HG03045 (cell line): Measurements from ENCODE around the gene MYO15A.

Experiments used
- ATAC-seq: cut with Tn5 transposase; IDR thresholded peaks from one replicate; pipeline ENCODE4 v1.9.1; 2021; ENCODE audit warnings: mild to moderate bottlenecking, moderate library complexity; ENCODE audit not compliant: unreplicated experiment

Gene MYO15A

DNA sequence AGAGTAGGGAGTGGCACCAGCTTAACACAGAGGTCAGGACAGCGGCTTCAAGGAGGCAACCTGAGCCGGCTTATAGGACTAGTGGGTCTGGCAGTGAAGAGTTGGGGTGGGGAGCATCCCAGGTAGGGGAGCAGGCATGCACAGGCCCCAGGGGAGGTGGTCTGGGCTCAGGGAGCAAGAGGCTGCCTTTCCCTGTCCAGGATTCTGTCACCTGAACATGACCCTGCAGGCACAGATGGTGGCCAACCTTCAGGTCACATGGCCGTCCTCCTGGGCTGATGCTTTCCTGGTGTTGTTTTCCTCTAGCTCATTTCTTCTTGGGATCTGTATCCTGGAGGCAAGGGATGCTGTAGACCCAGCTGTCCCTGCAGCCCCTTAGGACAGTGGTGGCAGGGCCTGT is 3.5 kb upstream of the MYO15A start:
- ATAC-seq, result no peak

DNA sequence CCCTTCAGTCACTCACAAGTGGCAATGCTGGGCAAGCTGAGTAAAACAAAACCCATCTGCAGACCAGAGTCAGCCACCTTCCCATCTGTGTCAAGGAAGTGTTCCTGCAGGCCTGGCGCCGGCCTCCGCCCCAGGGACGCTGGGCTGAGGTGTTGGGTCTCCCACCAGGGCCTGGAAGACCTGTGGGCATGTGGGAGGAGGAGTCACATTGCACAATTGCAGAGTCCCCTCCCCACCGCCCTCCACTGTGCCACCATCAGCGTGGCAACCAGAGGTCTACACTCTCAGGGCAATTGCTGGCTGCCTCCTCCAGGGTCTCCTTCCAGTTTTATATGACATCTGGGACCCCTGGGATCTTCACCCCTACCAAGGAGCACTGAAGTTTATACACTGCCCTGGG is 3.0 kb upstream of the MYO15A start:
- ATAC-seq, result no peak

DNA sequence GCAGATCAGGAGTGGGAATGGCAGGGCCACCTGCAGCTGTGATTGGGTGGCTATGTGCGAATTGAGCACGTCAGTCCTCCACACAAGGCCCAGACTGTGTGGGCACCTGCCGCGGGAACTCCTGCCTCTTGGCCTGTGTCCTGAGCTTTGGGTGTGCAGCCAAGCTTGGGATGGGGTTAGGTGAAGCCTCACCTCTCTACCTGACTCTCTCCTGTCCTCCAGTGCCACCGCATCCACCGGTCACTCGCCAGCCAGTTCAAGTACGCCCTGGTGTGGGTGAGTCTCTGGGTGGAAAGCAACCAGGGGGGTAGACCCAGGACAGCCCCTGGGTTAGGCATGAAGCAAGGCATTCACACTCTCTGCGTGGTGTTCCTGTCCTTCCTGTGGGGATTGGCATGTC is 2.3 kb upstream of the MYO15A start:
- no peak for ATAC-seq

DNA sequence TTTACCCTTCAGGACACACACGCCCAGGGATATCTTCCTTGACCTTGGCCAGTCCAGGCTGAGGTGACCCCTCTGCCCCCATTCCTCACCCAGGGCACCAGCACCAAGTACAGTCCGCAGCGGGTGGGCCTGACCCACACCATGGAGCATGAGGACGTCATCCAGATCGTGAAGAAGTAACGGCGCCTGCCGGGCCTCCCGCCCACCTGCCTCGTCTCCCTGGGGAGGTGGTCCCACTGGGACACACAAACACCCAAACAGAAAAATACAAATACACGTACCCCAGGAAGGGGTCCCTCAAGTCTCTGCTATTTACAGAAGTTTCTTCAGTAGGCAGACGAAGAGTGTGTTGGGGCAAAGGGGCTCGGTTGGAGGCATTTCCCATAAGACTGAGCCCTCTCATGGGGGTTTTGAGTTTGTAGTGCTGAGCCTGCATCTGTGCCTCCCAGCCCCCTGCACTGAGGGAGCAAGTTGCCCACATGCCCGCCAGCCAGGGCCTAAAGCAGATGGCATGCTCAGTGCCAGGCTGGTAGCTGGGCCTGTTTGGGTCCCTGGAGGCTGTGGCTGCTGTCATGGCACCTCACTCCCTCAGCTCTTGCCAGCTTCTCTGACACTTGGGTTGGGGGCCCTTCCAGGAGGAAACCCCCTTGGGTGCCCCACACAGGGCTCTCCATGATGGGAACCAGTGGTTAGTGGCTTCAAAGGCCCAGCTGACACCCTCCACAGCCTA is 1.3 kb upstream of the MYO15A start:
- ATAC-seq, result no peak

DNA sequence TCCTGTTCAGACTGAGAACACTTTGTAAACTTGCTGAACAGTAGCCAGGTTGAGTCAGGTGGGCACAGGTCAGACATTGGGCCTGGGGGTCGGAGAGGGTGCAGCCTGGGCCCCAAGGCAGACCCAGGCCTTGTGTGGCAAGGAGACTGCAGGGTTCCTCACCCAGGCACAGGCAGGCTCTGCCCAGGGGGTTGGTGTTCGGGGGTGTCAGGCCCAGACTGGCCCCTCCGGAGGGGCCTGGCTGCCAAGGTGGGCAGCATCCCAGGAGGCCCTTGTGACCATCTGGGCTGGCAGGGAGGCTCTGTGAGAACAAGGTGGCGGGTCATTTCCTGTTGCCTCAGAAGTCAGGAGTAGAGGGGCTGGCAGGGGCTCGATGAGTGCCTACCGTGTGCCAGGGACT is 585 bp upstream of the MYO15A start:
- ATAC-seq, result no peak

DNA sequence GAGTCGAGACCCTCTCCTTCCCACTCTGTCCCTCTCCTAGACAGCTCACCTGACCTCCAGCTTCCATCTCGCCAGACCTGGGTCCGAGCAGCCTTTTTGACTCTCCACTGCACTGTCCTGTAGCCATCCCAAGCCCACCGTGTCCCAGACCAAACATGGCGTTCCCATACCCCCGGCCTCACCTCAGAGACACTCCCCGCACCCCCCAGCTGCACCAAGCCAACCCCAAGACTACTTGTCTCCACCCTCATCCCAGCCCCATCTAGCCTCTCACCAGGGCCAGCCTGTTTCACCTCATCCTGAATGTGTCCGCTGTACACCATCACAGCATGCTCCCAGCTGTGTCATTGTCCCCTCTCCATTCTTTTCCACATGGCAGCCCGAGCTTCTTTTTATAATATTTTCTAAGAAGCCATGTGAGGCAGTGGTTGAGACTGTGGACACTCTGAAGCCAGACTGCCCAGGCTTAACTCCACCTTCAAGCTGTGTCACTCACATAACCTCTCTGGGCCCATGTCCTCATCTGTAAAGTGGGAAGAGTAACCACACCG is 1.5 kb downstream of the MYO15A start:
- ATAC-seq, result no peak

DNA sequence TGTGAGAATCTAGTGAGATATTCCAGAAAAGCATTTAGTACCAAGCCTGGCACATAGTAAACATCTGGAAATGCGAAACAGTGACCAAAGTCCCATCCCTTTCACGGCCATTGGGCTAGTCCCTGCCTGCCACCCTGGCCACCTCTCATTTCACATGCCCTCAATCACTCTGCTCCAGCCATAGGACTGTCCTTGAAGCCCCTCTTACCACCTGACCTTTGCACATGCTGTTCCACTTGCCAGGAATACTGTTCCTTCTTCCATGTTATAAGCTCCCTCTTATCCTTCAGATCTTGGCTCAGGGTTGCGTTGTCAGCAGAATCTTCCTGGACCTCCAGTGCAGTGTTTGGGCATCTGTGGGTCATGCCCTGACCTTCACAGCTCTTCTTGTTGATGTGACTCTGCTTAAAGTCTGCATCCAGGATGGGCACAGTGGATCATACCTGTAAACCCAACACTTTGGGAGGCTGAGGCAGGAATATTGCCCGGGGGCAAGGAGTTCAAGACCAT is 2.1 kb downstream of the MYO15A start:
- ATAC-seq, result no peak

DNA sequence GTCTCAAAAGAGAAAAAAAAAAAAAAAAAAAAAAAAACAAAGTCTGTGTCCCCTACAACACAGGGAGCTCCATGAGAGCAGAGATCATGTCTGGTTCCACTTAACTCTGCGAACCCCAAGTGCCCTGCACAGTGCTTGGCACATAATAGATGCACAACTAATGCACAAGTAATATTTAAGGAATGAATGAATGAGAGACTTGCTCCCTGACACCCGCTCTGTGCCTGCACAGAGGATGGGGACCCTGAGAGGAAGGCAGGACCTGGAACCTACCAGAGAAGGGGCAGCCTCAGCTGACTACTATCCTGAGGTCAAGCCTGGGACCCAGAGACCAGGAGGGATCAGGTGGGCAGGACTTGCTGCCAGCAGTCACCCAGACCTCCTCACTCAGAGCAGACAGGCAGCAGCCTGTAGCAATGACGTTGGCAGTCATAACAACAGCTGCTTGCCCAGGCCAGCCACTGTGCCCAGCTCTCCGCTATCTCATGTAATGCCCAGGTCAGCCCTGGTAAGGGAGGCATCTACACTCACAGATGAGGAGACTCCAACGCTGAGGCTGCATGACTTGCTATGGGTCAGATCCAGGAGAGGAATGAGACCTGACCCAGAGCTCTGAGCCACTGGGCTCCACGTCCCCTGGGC is 2.9 kb downstream of the MYO15A start:
- no peak for ATAC-seq

DNA sequence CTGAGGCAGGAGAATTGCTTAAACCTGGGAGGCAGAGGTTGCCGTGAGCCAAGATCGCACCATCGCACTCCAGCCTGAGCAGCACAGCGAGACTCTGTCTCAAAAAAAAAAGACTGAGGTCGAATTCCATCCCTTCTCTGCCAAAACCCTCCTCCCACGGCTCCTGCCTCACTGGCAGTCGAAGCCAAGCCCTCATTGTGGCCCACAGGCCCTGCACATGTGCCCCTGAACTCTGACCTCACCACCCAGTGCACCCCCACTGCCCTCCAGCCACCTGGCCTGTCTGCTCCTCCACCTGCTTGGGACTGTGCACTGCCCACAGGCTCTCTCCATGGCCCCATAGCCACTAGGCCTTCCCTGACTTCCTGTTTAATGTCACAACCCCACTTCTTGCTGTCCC is 7.0 kb downstream of the MYO15A start:
- ATAC-seq, result no peak

DNA sequence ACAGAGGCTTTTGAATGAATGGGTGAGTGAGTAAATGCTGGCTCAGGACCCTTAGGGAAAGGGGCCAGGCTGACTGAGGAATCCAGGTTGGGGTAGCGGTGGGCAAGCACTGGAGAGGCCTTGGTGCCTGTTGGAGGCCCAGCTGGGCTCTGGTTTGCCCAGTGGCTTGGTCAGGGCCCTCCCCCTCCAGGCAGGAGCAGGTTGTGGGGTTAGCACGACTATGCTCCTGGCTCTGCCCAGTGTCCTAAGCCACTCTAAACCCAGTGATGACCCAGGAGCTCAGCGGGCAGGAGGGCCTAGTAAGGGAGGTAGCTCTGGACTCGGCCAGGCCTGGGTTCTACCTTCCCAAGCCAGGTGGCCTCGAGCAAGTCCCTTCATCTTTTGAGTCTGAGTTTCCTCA is 7.5 kb downstream of the MYO15A start:
- no peak for ATAC-seq

DNA sequence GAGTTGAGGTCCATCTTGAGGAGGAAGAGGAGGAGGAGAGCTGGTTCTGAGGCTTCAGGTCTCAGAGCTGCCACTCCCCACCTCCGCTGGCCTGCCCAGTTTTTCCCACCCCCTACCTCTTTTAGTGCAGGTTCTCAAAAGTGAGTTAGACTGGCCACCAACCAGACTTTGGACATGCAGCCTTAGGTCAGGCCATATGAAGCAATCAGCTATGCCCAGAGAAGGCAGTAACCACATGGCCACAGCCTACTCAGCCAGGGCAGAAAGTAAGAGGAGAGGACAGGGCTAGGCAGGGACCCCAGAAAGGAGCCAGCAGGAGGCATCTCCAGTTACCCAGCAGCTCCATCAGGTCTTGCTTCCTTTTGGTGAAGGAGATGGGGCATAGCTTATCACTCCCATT is 9.0 kb downstream of the MYO15A start:
- ATAC-seq, result no peak

DNA sequence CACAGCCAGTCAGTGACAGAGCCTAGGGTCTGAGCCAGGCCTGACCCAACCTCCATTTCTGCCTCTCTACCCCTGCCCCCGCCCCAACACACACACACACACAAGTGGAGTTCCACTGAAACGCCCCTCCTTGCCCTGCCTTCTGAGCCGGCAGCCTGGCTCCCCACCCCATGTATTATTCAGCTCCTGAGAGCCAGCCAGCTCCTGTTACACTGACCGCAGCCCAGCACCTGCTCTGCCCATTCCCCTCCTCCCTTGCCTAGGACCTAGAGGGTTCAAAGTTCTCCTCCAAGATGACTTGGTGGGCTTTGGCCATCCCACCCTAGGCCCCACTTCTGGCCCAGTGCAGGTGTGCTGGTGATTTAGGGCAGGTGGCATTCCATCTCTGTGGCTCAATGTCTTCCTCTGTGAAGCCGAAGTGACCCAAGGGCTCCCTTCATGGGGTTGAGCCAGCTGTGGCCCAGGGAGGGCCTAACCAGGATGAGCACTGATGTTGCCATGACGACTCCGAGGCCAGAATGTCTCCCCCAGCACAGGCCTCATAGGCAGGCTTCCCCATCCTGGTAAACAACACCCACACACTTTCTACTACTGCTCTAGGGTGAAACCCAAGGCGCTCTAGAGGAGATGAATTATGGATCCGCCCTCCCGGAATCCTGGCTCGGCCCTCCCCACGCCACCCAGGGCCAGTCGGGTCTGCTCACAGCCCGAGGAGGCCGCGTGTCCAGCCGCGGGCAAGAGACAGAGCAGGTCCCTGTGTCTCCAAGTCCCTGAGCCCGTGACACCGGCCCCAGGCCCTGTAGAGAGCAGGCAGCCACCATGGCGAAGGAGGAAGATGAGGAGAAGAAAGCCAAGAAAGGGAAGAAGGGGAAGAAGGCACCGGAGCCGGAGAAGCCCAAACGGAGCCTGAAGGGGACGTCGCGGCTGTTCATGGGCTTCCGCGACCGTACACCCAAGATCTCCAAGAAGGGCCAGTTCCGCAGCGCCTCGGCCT is 9.7 kb downstream of the MYO15A start:
- no peak for ATAC-seq

DNA sequence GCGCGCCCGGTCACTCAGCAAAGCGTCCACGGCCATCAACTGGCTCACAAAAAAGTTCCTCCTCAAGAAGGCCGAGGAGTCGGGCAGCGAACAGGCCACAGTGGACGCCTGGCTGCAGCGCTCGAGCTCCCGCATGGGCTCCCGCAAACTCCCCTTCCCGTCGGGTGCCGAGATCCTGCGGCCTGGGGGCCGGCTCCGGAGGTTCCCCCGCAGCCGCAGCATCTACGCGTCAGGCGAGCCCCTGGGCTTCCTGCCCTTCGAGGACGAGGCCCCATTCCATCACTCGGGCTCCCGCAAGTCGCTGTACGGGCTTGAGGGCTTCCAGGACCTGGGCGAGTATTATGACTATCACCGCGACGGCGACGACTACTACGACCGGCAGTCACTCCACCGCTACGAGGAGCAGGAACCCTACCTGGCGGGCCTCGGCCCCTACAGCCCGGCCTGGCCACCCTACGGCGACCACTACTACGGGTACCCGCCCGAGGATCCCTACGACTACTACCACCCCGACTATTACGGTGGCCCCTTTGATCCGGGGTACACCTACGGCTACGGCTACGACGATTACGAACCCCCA is 10.7 kb downstream of the MYO15A start:
- no peak for ATAC-seq

DNA sequence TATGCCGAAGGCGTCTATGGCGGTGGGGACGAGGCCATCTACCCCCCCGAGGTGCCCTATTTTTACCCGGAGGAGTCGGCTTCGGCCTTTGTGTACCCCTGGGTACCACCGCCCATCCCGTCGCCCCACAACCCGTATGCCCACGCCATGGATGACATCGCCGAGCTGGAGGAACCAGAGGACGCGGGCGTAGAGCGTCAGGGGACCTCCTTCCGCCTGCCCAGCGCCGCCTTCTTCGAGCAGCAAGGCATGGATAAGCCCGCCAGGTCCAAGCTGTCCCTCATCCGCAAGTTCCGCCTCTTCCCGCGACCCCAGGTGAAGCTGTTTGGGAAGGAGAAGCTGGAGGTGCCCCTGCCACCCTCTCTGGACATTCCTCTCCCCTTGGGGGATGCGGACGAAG is 11.4 kb downstream of the MYO15A start:
- no peak for ATAC-seq

DNA sequence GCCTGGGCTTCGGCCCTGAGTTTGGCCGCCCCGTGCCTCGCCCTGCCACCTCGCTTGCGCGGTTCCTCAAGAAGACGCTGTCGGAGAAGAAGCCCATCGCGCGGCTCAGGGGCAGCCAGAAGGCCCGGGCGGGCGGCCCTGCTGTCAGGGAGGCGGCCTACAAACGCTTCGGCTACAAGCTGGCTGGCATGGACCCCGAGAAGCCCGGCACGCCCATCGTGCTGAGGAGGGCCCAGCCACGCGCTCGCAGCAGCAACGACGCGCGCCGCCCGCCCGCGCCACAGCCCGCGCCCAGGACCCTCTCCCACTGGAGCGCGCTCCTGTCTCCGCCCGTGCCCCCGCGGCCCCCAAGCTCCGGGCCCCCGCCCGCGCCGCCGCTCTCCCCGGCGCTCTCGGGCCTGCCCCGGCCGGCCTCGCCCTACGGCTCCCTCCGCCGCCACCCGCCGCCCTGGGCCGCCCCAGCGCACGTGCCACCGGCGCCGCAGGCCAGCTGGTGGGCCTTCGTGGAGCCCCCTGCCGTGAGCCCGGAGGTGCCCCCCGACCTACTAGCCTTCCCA is 12.0 kb downstream of the MYO15A start:
- no peak for ATAC-seq

DNA sequence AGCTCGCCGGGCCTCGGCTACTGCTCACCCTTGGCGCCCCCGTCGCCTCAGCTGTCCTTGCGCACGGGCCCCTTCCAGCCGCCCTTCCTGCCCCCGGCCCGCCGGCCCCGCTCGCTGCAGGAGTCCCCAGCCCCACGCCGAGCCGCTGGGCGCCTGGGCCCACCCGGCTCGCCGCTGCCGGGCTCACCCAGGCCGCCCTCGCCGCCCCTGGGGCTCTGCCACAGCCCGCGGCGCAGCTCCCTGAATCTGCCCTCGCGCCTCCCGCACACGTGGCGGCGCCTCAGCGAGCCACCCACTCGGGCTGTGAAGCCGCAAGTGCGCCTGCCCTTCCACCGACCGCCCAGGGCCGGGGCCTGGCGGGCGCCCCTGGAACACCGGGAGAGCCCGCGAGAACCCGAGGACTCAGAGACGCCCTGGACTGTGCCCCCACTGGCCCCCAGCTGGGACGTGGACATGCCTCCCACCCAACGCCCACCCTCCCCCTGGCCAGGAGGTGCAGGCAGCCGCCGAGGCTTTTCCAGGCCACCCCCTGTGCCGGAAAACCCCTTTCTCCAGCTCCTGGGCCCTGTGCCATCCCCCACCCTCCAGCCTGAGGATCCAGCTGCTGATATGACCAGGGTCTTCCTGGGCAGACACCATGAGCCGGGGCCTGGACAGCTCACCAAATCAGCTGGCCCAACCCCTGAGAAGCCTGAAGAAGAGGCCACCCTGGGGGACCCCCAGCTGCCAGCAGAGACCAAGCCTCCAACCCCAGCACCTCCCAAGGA is 12.8 kb downstream of the MYO15A start:
- no peak for ATAC-seq

DNA sequence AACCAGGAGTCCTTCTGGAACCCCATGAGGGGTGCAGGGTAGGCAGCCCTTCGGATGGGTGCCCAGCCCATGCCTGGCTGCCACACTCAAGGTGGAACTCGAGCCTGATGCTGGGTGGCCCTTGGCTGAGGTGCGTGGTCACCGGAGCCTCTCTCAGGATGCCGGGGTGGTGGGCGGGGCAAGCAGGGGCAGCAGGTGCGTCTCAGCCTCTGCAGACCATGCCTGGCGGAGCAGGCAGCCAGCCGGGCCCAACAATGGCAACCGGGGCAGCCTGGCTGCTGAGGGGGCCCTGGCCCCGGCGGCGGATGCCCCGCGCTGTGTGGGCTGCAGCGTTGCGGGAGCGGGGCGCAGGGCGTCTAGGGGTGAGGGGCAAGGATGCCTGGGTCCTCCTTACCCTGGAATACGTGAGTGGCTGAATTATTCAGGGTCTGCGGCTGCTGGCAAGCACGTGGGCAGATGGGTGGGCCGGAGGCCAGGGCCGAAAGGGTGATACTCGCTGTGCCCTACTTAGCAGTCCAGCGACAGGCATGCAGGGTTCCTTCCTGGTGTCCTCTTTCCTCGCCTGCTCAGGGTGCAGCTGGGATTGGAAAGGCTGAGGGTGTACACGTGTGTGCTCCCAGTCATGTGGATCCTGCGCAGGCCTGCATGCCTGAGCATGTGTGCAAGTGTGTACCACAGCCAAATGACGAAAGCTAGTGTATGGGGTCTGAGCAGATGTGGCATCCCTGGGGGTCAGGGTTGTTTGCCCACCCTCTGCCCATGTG is 14.6 kb downstream of the MYO15A start:
- ATAC-seq, result no peak

DNA sequence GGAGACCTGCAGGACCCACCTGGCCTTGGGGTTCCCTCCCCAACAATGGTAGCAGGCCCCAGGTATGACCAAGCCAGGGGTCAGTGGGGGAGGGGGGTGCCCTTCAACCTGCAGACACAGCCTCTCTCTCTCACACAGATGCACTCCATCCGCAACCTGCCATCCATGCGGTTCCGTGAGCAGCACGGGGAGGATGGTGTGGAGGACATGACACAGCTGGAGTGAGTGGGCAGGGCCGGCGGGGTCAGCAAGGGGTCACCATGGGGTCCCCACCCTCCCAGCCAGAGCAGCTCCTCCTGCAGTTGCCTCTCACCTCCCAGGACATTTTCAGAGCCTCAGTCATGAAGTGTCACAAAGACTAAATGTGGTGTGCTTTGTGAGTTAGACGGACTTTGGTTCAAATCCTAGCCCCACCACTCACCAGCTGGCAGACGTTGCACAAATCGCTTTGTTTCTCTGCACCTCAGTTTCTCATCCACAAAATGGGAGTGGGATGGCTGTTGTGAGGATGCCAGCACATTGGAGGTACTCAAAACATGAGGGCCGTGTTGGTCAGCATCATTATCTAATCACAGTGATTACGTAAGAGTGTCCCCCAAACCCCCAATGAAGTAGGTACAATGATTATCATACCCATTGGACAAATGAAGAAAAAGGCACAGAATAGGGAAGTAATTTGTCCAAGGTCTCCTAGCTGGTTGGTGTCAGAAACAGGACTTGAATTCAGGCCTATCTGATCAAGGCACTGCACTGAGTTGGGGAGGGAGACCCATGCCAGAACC is 16.0 kb downstream of the MYO15A start:
- ATAC-seq, result no peak
